Retinal pigment epithelial cell (primary cell): ENCODE data around the gene VWA3B.
"Not testable (repeated sequence)": the region's sequence is repeated elsewhere in the genome, so short reads cannot be mapped to it uniquely, and the experiment has no call there.

Experiments
- DNase-seq: peaks from one replicate; pipeline ENCODE4 v3.0.0-alpha.2; 2010; ENCODE audit warnings: low read depth
- H3K4me3 ChIP-seq: 2 replicates; pipeline ENCODE4 v1.5.1; 2011; ENCODE audit warnings: mild to moderate bottlenecking, low read length, control low read depth, moderate library complexity
- TF ChIP-seq, protein P1 (sequence below): conservative IDR thresholded peaks from 2 replicates; pipeline ENCODE4 v1.5.1; 2011; ENCODE audit warnings: low read depth, low read length, control low read depth, inconsistent platforms

The VWA3B gene

DNA sequence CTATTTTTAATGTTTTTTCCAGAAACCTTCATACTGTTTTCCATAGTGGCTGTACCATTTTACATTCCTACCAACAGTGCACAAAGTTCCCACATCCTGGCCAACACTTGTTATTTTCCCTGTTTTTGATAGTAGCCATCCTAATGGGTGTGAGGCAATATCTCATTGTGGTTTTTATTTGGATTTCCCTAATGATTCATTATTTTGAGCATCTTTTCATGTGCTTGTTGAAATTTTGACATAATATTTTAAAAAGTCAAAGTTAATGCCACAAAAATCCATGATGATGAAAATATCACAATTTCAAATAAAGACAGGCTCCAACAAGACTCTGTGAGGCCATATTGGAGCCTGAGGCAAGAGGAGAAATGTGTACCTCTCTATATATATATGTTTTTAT, 50.2 kb downstream of the VWA3B start:
- DNase-seq, result no peak
- no peak overlapping the region for H3K4me3 ChIP-seq
- TF ChIP-seq, protein P1, sequence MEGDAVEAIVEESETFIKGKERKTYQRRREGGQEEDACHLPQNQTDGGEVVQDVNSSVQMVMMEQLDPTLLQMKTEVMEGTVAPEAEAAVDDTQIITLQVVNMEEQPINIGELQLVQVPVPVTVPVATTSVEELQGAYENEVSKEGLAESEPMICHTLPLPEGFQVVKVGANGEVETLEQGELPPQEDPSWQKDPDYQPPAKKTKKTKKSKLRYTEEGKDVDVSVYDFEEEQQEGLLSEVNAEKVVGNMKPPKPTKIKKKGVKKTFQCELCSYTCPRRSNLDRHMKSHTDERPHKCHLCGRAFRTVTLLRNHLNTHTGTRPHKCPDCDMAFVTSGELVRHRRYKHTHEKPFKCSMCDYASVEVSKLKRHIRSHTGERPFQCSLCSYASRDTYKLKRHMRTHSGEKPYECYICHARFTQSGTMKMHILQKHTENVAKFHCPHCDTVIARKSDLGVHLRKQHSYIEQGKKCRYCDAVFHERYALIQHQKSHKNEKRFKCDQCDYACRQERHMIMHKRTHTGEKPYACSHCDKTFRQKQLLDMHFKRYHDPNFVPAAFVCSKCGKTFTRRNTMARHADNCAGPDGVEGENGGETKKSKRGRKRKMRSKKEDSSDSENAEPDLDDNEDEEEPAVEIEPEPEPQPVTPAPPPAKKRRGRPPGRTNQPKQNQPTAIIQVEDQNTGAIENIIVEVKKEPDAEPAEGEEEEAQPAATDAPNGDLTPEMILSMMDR, result no peak

DNA sequence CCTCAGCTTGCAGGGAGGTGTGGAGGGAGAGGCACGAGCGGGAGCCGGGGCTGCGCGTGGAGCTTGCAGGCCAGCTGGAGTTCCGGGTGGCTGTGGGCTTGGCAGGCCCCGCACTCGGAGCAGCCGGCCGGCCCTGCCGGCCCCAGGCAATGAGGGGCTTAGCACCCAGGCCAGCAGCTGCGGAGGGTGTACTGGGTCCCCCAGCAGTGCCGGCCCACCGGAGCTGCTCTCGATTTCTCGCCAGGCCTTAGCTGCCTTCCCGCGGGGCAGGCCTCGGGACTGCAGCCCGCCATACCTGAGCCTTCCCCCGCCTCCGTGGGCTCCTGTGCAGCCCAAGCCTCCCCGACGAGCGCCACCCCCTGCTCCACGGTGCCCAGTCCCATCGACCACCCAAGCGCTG, 52.0 kb downstream of the VWA3B start:
- DNase-seq, H3K4me3 ChIP-seq: not testable (repeated sequence)

DNA sequence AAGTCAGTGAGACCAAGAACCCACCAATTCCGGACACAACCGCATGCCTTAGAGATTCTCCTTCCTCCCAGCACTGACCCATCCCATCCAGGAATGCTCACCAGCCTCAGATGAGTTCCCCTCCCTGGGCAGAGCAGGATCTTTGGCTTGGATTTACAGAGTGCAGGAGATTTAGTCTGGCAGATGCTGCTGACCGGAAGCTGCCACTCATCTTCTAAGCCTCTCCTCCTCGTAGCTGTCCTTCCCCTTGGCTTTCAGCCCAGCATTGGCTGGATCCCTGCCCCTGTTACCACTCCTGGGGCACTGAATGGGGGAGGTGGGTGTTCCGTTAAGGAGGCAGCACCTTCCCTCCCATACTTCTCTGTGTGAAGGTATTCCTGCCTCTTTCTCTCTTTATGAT, 53.2 kb downstream of the VWA3B start:
- DNase-seq, result no peak
- H3K4me3 ChIP-seq, result no peak overlapping the region
- TF ChIP-seq, protein P1, result no peak

DNA sequence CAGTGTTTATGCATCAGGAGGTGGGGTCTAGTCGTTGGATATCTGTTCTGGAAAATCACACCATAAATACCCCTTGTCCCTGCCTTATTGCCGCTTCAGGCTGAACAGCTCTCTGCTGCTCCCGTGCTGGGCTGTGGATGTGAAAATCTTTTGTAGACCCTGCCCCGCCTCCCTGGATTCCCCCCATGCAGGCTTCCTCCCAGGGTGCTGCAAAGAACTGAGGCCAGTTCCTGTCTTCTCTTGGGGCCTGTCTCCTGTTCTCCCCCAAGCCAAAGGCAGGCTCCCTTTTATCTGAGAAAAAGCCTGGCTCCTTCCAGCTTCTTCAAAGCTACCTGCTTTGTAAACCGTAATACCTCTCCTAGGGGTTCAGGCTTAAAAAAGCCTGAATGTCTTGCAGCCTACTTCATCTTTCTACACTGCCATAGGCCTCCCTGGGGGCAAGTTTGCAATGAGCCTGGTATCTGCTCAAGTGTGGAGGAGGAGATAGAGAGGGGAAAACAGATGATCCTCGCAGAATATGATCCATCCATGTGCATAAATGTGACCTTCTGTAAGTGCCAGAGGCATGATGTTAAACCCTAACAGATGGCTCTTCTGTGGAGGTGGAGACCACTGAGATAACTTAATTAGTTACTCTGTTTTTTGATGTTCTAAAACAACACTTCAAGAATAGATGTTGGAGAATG, 55.3 kb downstream of the VWA3B start:
- H3K4me3 ChIP-seq, result no peak overlapping the region
- TF ChIP-seq, protein P1, result no peak
- DNase-seq, result no peak

DNA sequence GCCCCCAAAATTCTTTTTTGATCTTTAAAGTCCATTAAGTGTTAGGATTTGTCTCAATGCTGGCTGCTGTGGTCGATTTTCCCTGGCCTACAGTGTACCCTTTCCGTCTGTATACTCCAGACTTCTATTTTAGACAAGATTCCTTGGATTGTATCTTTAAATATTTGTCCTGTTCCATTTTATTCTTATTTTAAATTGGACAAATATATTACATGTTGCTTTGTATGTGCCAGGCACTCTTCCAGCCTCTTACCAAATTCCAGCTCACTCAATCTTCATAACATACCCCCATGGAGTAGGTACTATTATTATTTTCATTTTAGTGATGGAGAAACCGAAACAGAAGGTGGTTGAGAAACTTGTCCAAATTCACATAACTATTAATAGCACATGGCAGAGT, 58.1 kb downstream of the VWA3B start:
- TF ChIP-seq, protein P1, result no peak
- H3K4me3 ChIP-seq, result no peak overlapping the region
- no peak for DNase-seq

DNA sequence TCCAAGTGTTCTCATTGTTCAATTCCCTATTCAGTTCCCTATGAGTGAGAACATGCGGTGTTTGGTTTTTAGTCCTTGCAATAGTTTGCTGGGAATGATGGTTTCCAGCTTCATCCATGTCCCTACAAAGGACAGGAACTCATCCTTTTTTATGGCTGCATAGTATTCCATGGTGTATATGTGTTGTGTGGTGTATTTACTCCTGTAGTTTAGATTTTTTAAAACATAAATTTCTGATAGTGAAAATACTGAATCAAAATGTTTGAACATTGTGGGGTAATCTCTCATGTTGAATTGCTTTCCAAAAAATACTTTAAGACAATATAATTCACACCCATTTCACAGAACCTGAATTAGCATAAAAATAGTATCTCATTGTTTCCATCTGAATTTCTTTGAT, 60.9 kb downstream of the VWA3B start:
- DNase-seq, result not testable (repeated sequence)

DNA sequence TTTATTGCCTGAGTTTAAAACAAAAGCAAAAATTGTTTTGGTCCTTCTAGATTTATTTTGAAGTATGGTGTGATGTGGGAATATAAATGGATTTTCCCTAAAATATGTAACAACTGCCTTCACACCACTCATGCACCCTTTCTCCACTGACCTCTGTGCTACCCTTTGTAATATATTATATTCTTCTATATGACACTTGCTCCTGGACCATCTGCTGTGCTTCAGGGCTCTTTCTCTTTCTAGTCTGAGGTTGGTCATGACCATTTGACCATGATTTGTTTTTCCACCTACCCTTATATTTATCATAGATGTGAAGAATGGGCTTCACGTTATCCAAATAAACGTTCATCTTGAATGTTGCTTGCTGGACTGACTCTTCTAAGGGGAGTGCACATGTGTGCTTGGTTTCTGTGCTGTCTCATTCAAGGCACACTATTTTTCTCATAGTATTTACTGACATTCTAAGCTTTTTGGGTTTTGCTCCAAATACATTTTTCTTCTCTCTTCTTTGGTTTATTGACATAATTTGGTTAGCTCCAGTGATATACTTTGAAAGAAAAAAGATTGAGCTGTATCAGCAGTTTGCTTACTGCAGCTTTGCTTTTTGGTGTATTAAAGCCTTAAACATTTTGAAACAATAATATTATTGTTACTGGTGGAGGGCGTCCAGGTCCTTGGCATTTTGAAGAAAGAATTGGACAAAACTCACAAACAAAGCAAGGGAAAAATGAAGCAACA, 61.8 kb downstream of the VWA3B start:
- DNase-seq, result no peak
- TF ChIP-seq, protein P1, result no peak
- H3K4me3 ChIP-seq, result no peak overlapping the region

More for the DNA sequence above, 60.9 kb downstream of the VWA3B start:
- not testable (repeated sequence) for H3K4me3 ChIP-seq

DNA sequence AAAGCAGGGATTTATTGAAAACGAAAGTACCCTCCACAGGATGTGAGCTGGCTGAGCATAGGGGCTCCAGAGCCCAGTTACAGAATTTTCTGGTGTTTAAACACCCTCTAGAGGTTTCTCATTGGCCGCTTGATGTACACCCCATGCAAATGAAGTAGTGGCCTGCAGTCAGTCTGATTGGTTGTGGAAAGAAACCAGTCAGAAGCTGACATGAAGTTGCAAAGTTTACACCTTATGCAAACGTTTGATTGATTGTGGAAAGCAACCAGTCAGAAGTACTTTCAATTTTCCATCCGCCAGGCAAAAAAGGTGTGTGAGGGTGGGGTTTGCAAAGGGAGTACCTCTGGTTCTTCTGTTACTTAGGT, 62.3 kb downstream of the VWA3B start:
- H3K4me3 ChIP-seq, result no peak overlapping the region
- TF ChIP-seq, protein P1, result no peak
- DNase-seq, result no peak
